Calu3 (cell line): ENCODE results near the gene GLUD2. TPM values are rescaled to one million over a fixed set of nuclear protein-coding genes. Genes with fewer than 3 reads are reported as not detected.
A peak's percentile ranks its signal among the peaks of the same experiment; 100 is the strongest.

ENCODE experiments used
- BruUV-seq: library from RNA; stranded (reverse); fragments of 400-500 nt; replicated peaks from 2 replicates; lab custom pipeline; 2021; lab: Mats Ljungman, UMichigan
- CTCF ChIA-PET: fragments of 300-600 bp; sonication (Branson Sonifier 250); formaldehyde crosslinking; loops from one replicate; lab custom pipeline; 2022; ENCODE audit warnings: antibody characterized with exemption; lab: Charles Lee
- DNase-seq: peaks from one replicate; pipeline ENCODE4 v3.0.0; 2022
- H3K27ac Mint-ChIP-seq: one replicate; pipeline ENCODE4 v1.8.0; 2022; ENCODE audit warnings: mixed read lengths; ENCODE audit not compliant: unreplicated experiment
- H3K27me3 Mint-ChIP-seq: one replicate; pipeline ENCODE4 v1.8.0; 2022; ENCODE audit warnings: mixed read lengths; ENCODE audit not compliant: unreplicated experiment
- H3K36me3 Mint-ChIP-seq: one replicate; pipeline ENCODE4 v1.8.0; 2022; ENCODE audit warnings: mild to moderate bottlenecking, moderate library complexity, mixed read lengths; ENCODE audit not compliant: insufficient read depth, unreplicated experiment
- H3K4me1 Mint-ChIP-seq: one replicate; pipeline ENCODE4 v1.8.0; 2022; ENCODE audit warnings: mild to moderate bottlenecking, low read depth, mixed read lengths; ENCODE audit not compliant: unreplicated experiment
- H3K4me3 Mint-ChIP-seq: one replicate; pipeline ENCODE4 v1.8.0; 2022; ENCODE audit warnings: mild to moderate bottlenecking, low read depth, moderate library complexity, mixed read lengths; ENCODE audit not compliant: unreplicated experiment
- H3K9me3 Mint-ChIP-seq: one replicate; pipeline ENCODE4 v1.8.0; 2022; ENCODE audit warnings: low read depth, mixed read lengths; ENCODE audit not compliant: unreplicated experiment
- intact Hi-C: fragments of 100-400 bp; cut with micrococcal nuclease; formaldehyde crosslinking; loops from one replicate; pipeline ENCODE4 v1.10.0; 2022; ENCODE audit not compliant: unreplicated experiment
- total RNA-seq: library from RNA; stranded (reverse); gene quantifications from 2 replicates; pipeline ENCODE4 v1.2.3, GENCODE V29; 2022
- TF ChIP-seq, protein P1 (sequence below): fragments of 200-600 bp; IDR thresholded peaks from one replicate; pipeline ENCODE4 v1.8.0; 2022; ENCODE audit warnings: antibody characterized with exemption; ENCODE audit not compliant: unreplicated experiment

GLUD2 gene
- total RNA-seq, 1 experiment from 2014 or later = 16.3 TPM

DNA sequence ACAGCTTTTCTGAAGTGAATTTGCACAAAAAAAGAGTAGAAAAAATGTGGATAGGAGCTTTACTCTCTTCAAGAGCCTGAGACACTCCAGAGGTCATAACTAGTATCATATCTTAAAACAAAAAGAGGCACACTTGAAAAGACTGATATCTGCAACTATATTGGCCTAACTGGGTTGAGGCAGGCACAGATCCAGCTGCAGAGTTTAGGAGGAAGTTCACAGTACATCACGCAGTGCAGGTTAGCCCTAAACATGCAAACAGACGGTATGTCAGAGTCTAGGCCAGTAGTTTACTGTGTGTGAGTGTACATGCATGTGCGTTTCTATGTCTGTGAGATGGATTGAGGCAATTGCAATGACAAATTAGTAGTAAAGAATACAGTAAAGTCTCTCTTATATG is 37.6 kb upstream of the GLUD2 start:
- no peaks in the 10 kb centered on the region for H3K36me3 Mint-ChIP-seq
- H3K27me3 Mint-ChIP-seq = no peaks in the 10 kb centered on the region
- no peaks in the 10 kb centered on the region for H3K9me3 Mint-ChIP-seq
- no TSS peak for BruUV-seq
- H3K4me3 Mint-ChIP-seq = no peak overlapping the region
- TF ChIP-seq, protein P1, sequence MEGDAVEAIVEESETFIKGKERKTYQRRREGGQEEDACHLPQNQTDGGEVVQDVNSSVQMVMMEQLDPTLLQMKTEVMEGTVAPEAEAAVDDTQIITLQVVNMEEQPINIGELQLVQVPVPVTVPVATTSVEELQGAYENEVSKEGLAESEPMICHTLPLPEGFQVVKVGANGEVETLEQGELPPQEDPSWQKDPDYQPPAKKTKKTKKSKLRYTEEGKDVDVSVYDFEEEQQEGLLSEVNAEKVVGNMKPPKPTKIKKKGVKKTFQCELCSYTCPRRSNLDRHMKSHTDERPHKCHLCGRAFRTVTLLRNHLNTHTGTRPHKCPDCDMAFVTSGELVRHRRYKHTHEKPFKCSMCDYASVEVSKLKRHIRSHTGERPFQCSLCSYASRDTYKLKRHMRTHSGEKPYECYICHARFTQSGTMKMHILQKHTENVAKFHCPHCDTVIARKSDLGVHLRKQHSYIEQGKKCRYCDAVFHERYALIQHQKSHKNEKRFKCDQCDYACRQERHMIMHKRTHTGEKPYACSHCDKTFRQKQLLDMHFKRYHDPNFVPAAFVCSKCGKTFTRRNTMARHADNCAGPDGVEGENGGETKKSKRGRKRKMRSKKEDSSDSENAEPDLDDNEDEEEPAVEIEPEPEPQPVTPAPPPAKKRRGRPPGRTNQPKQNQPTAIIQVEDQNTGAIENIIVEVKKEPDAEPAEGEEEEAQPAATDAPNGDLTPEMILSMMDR = no peak
- H3K27ac Mint-ChIP-seq = no peak overlapping the region
- peaks cover 32% of the 10 kb centered on the region for H3K4me1 Mint-ChIP-seq
- CTCF ChIA-PET = interaction anchor here (1.1 kb wide), 1 partner anchor 313 kb away, joined by 3 read pairs; no protein-coding TSS in a partner anchor
- intact Hi-C loops = no loop called here
- DNase-seq = no peak

DNA sequence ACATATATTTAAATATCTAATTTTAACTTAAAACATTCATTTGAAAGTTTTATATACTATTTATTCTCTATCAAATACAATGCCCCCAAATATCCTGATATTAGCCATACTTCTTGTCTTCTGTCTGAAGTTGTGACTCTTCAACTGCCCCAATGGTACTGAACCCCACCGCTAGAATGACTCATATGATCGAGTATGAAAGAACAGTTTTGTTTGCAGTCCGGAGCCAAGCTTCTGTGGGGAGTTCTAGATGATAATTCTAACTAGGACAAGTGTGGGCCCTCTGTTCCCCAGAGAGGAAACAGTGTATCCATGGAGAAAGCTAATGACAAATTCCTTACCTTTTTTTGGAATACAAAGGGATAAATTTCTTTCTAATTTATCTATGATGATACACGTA is 37.2 kb upstream of the GLUD2 start:
- H3K4me3 Mint-ChIP-seq = no peak overlapping the region
- CTCF ChIA-PET = no interaction called here
- H3K36me3 Mint-ChIP-seq = no peaks in the 10 kb centered on the region
- no peaks in the 10 kb centered on the region for H3K9me3 Mint-ChIP-seq
- TF ChIP-seq, protein P1 = no peak
- H3K27ac Mint-ChIP-seq = peak overlapping the region; percentile 48
- H3K27me3 Mint-ChIP-seq = no peaks in the 10 kb centered on the region
- DNase-seq = peak; percentile 18
- peaks cover 34% of the 10 kb centered on the region for H3K4me1 Mint-ChIP-seq
- intact Hi-C loops = no loop called here
- no TSS peak for BruUV-seq

DNA sequence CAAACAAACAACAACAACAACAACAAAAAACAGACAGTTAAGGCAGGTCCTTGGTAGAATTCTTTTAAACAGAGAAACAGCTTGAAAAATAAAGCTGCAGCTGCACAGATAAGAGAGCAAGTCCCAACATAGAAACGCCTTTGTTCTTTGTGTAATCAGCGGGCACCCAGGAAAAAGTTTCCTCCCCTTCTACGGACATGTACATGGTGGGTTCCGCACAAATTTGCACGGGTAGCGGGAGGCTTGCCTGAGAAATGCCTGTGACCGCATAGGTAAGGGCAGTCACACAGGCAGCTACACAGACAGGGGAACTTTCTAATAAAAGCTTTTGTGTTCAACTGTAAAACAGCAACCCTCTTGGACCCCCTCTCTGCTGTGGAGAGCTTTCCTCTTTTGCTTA is 36.2 kb upstream of the GLUD2 start:
- peak overlapping the region; percentile 8 for H3K4me3 Mint-ChIP-seq
- peaks cover 34% of the 10 kb centered on the region for H3K4me1 Mint-ChIP-seq
- CTCF ChIA-PET = no interaction called here
- H3K27me3 Mint-ChIP-seq = no peaks in the 10 kb centered on the region
- TF ChIP-seq, protein P1 = no peak
- no TSS peak for BruUV-seq
- DNase-seq = no peak
- intact Hi-C loops = no loop called here
- H3K36me3 Mint-ChIP-seq = no peaks in the 10 kb centered on the region
- peak overlapping the region; percentile 48 for H3K27ac Mint-ChIP-seq
- H3K9me3 Mint-ChIP-seq = no peaks in the 10 kb centered on the region

DNA sequence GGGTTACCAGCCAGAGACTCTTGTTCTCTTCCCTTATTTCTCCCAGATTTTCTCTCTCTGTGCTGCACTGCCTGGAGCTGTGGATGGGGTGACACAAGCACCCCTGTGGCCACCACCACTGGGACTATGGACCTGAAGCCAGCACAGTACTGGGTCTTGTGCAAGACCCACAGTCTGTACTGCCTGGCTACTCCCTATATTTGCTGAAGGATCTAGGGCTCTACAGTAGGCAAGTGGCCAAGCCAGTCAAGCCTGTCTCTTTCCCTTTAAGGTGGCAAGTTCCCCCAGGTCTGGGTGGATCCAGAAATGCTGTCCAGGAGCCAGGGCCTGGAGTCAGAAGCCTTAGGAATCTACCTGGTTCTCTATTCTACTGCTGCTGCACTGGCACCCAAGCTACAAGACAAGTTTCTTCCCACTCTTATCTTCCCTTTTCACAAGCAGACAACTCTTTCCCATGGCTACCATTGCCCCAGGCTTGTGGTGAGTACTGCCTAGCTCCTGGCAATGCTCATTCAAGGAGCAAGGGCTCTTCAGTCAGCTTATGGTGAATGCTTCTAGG is 33.4 kb upstream of the GLUD2 start:
- no TSS peak for BruUV-seq
- Mint-ChIP-seq H3K9me3 (no peaks in the 10 kb centered on the region), H3K27me3 (no peaks in the 10 kb centered on the region), H3K36me3 (no peaks in the 10 kb centered on the region), H3K27ac (no peak overlapping the region), H3K4me3 (no peak overlapping the region), H3K4me1 (peaks cover 34% of the 10 kb centered on the region)
- TF ChIP-seq, protein P1 = no peak
- intact Hi-C loops = no loop called here
- CTCF ChIA-PET = no interaction called here
- no peak for DNase-seq
